Measurements from ENCODE around the gene EHBP1. TPM values are rescaled to one million over a fixed set of nuclear protein-coding genes. Genes with fewer than 3 reads are reported as not detected.

EHBP1 gene
- total and polyA plus RNA-seq, 2 experiments from 2014 or later = 11.7 to 30.8 TPM

DNA sequence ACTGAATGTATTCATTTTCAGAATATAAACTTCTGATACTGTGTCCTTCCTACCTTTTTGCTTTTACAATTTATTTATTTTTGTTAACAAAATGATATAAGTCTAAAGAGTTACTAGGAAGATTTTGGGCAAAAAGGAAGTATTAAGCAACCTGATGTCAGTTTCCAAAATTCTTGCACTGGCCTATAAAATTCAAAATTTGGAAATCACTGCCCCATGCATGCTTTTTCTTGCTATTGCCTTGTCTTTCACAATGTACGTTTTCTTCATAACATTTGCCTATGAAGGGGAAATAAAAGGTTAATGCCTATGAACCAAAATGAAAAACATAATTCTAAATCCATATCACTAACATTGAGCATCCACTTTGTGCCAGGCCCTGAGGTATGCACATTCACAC is 40.1 kb upstream of the EHBP1 start:
- H3K4me3 ChIP-seq = no peak overlapping the region
- no peaks in the 10 kb centered on the region for H3K9me3 ChIP-seq (ENCODE audit: low read depth)
- no peaks in the 10 kb centered on the region for H3K27me3 ChIP-seq
- H3K36me3 ChIP-seq = no peaks in the 10 kb centered on the region
- no peak for DNase-seq (ENCODE audit: low read depth in 1 of 2, low spot score in 1 of 2)
- TF ChIP-seq, protein P1, sequence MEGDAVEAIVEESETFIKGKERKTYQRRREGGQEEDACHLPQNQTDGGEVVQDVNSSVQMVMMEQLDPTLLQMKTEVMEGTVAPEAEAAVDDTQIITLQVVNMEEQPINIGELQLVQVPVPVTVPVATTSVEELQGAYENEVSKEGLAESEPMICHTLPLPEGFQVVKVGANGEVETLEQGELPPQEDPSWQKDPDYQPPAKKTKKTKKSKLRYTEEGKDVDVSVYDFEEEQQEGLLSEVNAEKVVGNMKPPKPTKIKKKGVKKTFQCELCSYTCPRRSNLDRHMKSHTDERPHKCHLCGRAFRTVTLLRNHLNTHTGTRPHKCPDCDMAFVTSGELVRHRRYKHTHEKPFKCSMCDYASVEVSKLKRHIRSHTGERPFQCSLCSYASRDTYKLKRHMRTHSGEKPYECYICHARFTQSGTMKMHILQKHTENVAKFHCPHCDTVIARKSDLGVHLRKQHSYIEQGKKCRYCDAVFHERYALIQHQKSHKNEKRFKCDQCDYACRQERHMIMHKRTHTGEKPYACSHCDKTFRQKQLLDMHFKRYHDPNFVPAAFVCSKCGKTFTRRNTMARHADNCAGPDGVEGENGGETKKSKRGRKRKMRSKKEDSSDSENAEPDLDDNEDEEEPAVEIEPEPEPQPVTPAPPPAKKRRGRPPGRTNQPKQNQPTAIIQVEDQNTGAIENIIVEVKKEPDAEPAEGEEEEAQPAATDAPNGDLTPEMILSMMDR (IDR thresholded peaks at IDR 0.05; ENCODE audit: low read depth, low read length) = no peak
- H3K27ac ChIP-seq = no peak overlapping the region
- peaks cover 23% of the 10 kb centered on the region for H3K4me1 ChIP-seq (ENCODE audit: low read depth)

DNA sequence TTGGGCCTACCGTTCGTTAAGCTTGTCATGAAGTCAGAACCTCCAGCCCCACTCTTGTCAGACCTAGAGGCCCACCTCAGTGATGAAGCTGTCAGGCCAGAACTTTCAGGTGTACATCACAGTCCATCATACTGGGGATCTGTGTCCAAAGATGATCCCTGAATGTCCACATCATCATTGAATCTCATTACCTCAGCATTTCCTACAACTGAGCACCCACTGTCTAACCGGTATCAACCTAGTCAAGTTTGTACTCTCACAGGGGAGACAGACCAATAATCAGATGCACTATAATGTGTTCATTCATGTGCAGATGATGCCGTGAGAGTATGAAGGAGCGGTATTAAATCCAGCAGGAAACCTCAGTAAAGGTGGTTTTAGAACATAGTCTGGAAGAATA is 36.3 kb upstream of the EHBP1 start:
- Histone ChIP-seq H3K4me1 (ENCODE audit: low read depth) (peaks cover 21% of the 10 kb centered on the region), H3K9me3 (ENCODE audit: low read depth) (no peaks in the 10 kb centered on the region), H3K27ac (no peak overlapping the region), H3K27me3 (no peaks in the 10 kb centered on the region), H3K36me3 (no peaks in the 10 kb centered on the region), H3K4me3 (no peak overlapping the region)
- TF ChIP-seq, protein P1 (IDR thresholded peaks at IDR 0.05; ENCODE audit: low read depth, low read length) = no peak
- DNase-seq (ENCODE audit: low read depth in 1 of 2, low spot score in 1 of 2) = no peak

DNA sequence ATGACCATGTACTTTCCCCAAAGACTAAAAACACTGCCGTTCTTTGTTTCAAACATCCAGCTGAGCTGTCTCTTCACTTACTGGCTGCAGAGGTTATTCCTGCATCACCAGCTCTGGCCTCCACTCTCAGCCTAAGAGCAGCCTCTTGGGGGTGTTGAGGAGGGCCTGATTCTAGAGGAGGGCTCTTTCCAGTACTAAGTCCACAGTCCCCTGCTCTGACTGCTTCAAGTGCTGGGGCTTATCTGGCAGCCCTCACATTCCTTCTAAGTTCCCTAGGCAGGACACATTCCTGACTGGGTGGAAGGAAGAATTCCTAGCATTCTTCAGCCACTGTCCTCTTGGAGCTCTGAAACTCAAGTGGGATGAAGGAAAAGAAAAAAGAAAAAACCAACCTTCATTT is 32.9 kb upstream of the EHBP1 start:
- peak; percentile 90 to 93 for DNase-seq (ENCODE audit: low read depth in 1 of 2, low spot score in 1 of 2)
- TF ChIP-seq, protein P1 (IDR thresholded peaks at IDR 0.05; ENCODE audit: low read depth, low read length) = no peak

DNA sequence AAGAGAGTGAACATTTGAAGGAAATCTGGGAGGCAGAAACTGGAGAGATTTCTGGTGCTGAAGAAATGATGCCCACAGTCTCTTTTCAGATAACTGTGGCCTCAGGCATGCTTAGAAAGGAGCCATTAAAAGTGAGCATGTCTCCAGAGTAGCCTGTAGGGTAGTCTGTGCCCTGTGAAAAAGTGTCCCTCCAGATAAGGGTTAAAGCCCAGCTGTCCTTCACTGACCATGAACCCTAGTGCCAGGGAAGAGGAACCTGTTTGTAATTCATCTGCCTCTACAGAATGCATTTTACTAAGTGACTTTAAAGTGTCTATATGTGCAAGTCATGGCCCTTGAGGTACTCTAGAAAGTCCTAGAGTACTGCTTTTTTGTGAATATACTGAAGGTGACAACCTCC is 30.5 kb upstream of the EHBP1 start:
- Histone ChIP-seq H3K4me1 (ENCODE audit: low read depth) (peaks cover 21% of the 10 kb centered on the region), H3K36me3 (no peaks in the 10 kb centered on the region), H3K27ac (no peak overlapping the region), H3K9me3 (ENCODE audit: low read depth) (no peaks in the 10 kb centered on the region), H3K4me3 (no peak overlapping the region), H3K27me3 (no peaks in the 10 kb centered on the region)
- TF ChIP-seq, protein P1 (IDR thresholded peaks at IDR 0.05; ENCODE audit: low read depth, low read length) = no peak
- no peak for DNase-seq (ENCODE audit: low read depth in 1 of 2, low spot score in 1 of 2)

More for the DNA sequence above, 32.9 kb upstream of the EHBP1 start:
- no peaks in the 10 kb centered on the region for H3K36me3 ChIP-seq
- no peak overlapping the region for H3K4me3 ChIP-seq
- H3K27ac ChIP-seq = peak overlapping the region; percentile 90
- no peaks in the 10 kb centered on the region for H3K27me3 ChIP-seq
- H3K9me3 ChIP-seq (ENCODE audit: low read depth) = no peaks in the 10 kb centered on the region
- H3K4me1 ChIP-seq (ENCODE audit: low read depth) = peaks cover 14% of the 10 kb centered on the region

DNA sequence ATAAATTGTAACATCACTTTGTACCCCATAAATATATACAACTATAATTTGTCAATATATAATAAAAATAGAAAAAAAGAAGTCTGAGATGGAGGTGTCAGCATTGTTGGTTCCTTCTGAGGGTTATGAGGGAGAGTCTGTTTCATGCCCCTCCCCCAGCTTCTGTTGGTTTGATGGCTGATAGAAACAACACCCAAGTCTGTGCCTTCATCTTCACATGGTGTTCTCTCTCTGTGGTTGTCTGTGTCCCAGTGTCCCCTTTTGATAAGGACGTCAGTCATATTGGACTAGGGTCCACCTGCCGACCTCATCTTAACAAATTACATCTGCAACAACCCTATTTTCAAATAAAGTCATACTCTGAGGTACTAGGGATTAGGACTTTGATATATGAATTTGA is 20.3 kb upstream of the EHBP1 start:
- no peaks in the 10 kb centered on the region for H3K36me3 ChIP-seq
- no peaks in the 10 kb centered on the region for H3K27me3 ChIP-seq
- no peaks in the 10 kb centered on the region for H3K9me3 ChIP-seq (ENCODE audit: low read depth)
- peaks cover 12% of the 10 kb centered on the region for H3K4me1 ChIP-seq (ENCODE audit: low read depth)
- TF ChIP-seq, protein P1 (IDR thresholded peaks at IDR 0.05; ENCODE audit: low read depth, low read length) = no peak
- no peak overlapping the region for H3K4me3 ChIP-seq
- no peak overlapping the region for H3K27ac ChIP-seq
- no peak for DNase-seq (ENCODE audit: low read depth in 1 of 2, low spot score in 1 of 2)
